Measurements from ENCODE around the gene CORO7.
A peak's percentile ranks its signal among the peaks of the same experiment; 100 is the strongest.
"Not testable (repeated sequence)": the region's sequence is repeated elsewhere in the genome, so short reads cannot be mapped to it uniquely, and the experiment has no call there.

The CORO7 gene

DNA sequence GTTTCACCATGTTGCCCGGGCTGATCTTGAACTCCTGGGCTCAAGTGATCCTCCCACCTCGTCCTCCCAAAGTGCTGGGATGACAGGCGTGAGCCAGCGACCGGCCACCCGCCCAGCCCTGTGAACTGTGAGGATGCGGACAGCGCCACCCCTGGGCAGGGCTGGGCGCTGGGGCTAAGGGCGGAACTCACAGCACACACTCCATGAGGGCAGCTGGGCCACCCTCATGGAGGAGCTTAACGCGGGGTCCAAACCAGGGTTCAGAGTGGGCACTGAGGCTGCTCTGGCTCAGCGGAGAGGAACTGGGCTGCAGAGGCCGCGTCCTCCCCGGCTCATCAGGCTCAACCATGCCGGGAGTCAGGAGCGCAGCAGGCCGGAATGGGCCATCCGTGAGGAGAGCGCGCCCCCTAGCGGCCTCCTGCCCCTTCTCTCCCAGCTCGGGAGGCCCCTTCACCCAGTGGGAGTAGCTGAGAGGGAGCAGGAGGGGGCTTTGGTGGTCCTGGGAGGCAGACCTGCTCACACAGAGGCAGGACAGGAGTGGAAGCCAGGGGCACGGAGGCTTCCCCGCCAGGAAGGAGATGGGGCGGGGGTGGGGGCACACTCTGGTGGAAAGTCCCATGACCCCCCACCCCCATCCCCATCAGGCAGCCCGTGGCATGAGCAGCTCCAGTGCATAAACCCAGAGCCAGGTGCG, 13.8 kb downstream of the CORO7 start:
- DNase-seq (ENCODE audit: low read depth): peak; percentile 49

DNA sequence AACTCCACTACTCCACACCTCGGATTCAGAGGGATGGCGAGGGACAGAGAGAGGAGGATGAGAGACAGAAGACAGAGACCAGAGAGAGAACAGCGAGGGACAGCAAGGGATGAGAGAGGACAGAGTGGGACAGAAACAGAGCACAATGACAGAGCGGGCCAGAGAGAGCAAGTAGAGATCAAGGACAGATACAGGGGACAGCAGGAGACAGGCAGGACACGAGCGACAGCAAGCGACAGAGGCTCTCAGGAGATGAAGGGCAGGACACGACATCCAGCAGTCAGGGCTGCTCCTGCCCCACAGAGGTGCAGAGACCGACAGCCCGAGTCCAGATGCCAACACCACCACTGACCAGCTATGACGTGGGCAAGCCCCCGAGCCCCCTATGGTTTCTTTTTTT, 14.9 kb downstream of the CORO7 start:
- no peak for DNase-seq (ENCODE audit: low read depth)

DNA sequence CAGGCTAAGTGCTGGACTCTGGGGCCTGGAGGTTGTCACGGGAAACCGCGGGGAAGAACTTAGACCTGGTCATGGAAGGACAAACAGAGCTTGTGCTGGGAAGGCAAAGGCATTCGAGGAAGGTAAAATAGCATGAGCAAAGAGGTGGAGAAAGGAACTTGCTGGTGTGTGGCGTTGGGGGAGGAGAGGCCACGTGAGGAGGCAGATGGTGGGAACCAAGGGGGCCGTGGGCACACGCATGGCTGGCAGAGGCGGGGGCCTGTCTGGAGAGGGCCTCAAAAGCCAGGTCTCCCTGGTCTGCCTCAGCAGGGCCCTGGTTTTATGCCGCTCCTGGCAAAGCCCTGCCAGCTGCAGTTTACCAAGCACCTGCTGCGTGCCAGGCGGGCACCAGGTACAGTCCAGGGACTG, 15.3 kb downstream of the CORO7 start:
- DNase-seq (ENCODE audit: low read depth): no peak

DNA sequence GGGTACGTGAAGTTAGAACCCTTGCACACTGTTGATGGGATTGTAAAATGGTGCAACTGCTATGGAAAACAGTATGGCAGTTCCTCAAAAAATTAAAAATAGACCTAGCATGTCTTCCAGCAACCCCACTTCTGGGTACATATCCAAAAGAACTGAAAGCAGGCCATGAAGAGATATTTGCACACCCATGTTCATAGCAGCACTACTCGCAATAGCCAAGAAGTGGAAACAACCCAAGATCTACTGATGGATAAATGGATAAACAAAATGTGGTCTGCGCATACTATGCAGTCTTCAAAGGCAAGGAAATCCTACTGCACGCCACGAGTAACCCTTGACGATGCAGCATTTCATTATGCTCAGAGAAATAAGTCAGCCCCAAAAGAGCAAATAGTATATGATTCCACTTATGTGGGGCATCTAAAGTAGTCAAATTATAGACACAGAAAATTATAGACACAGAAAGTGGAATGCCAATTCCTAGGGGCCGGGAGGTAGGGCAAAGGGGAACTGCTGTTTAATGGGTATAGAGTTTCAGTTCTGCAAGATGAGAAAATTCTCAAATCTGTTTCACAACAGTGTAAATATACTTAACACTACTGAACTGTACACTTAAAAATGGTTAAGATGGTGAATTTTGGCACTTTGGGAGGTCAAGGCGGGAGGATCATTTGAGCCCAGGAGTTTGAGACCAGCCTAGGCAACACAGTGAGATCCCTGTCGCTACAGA, 17.2 kb downstream of the CORO7 start:
- DNase-seq (ENCODE audit: low read depth): no peak

DNA sequence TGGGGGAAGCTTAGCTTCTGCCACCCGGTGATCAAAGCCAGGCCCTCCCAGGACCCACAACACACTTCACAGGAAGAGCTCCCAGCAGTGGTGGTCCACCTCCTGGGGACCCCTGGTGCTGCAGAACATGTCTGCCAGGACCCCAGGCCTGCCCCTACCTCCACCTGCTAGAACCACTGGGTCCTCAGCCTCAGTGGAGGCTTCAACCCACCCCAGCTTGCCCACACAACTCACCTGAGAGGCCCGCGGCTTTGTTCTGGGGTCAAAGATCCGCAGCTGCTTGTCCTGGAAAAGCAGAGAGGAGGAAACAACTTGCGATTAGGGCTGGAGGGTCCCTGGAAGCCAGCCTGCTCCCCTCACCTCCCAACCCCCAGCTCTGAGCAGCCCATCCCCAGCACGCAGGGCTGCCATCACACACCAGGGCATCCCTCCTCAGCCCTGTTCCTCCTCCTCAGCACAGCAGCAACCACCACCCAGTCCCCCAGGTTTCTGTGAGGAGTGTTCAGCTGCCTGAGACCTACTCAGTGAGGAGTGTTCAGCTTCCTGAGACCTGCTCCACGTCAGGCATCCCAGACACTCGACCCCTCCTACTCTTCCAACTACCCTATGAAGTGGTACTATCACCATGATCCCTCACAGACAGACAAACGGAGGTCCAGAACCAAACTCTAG, 21.2 kb downstream of the CORO7 start:
- no peak for DNase-seq (ENCODE audit: low read depth)

DNA sequence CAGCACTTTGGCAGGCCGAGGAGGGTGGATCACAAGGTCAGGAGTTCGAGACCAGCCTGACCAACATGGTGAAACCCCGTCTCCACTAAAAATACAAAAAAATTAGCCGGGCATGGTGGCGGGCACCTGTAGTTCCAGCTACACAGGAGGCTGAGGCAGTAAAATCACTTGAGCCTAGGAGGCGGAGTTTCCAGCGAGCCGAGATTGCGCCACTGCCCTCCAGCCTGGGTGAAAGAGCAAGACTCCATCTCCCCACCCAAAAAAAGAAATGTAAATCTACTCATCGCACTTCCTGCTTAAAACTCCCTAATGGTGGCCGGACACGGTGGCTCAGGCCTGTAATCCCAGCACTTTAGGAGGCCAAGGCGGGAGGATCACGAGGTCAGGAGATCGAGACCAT, 22.5 kb downstream of the CORO7 start:
- DNase-seq (ENCODE audit: low read depth): not testable (repeated sequence)

DNA sequence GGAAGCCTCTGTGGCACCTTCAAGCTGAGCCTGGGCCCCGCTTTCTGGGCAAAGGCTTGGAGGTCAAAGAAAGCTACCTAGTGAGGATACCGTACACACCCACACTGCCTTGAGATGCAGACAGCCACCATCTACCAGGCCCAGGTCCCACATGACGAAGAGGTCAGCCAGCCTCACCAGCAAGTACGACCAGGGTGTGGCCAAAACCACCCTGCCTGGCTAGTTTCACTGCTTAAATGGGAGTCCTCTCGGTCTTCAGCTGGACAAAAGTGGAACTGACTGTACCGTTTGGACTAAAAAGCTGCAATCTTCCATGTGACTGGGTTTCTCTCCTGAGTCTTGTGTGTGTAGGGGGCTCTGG, 23.2 kb downstream of the CORO7 start:
- no peak for DNase-seq (ENCODE audit: low read depth)

DNA sequence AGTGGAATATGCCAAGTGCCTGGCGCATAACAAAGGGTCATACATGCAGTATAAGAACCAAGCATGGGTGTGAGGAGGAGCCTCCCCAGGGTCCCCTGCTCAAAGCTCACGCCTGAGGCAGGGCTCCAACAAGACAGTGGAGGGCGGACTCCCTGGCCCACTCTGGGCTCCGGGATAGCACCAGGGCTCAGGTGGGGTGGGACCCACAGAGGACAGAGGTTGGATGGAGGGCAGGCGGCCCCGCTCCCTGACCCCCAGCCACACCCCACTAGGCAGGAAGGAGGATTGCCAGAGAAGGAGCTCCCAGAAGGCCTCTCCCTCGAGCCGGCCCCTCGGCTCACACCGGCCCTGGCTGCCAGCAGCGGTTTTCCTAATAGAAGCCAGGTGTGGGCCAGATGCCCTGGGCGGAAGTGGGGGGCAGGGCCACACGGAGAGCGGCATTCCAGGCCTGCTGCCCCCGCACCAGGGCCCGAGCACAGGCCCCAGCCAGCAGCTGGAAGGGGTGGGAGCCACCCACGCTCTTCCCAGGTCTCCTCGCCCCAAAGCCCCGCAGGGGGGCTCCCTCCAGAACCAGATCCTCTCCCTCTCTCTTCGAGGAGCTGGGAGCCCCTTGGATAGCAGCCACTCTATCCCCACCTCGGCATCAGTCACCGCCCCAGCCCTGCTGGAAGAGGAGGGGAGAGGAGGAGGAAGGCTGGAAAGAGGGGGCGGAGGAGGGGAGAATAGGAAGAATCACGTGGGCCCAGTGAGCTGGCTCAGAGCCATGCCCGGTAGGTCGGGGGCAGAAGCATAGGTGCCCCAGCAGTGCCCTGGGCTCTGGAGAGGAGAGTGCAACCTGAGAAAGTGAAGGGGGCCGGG, 23.8 kb downstream of the CORO7 start:
- no peak for DNase-seq (ENCODE audit: low read depth)

DNA sequence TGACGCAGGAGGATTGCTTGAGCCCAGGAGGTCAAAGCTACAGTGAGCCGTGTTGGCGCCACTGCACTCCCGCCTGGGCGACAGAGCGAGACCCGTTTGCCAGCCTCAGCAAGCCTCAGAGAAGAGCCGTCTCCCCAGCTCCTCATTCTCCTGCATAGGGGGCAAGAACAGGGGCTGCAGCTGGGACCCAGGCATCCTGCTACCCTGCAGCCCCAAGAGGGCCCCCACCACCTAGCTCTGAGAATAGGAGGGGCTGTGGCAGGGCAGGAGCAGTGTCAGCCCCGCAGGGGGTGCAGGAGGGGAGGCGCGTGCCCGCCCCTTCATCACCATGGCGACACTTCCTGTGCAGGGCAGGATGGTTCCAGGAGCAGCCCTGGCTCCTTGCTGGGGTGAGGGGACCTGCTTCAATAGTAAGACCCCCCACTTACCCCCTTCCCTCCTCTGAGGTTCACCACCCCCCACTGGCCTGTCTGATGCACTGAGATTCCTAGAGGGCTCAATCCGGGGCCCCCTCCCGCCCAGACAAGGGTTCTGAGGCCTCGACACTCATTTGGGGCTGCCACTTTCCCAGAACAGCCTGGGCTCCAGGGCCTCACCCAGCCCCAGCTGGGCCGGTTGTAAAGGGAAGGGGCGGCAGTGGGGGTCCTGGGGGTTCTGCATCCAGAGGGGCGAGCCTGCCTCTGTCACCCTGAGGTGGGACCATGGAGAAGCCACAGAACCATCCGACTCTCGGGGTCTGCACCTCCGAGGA, 24.6 kb downstream of the CORO7 start:
- no peak for DNase-seq (ENCODE audit: low read depth)

DNA sequence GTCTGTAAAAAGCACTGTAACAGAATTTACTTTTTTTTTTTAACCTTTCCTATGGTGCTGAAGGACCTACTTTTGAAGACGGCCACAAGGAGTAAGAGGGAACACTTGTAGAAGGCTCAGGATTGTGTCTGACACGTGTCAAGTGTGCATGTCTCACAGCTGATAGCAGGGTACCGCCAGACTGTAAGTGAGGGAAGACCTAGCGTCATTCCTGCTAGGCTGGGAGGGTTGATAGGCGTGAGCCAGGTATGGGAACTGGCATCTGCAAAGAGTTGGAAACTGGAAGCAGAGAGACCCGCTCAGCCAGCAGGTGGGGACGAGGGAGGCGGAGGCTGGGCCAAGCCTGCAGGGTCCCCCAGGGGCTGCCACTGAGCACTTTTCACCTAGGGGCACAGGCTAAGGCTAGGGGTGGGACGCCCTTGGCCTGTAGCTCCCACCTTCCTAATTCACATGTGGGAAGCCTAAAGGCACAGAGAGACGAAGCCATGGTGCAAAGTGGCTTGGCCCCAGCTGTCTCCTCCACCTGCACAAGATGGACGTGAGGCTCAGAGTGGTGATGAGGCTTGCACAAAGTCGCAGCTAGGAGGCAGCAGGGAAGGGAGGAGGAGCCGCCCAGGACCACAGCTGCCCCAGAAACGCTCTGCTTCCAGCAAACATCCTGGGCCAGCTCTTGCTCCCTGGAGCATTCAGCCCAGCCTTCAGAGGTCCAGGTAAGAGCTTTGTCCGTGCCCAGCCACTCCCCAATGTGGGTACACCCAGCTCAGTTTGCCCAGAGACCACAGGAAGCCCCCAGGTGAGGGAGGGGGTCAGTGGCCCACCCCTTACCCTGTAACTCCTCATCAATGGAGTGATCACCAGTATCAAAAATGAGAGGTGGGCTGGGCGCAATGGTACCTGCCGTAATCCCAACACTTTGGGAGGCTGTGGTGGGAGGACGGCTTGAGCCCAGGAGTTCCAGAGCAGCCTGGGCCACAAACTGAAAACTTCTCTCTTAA, 25.8 kb downstream of the CORO7 start:
- DNase-seq (ENCODE audit: low read depth): no peak

DNA sequence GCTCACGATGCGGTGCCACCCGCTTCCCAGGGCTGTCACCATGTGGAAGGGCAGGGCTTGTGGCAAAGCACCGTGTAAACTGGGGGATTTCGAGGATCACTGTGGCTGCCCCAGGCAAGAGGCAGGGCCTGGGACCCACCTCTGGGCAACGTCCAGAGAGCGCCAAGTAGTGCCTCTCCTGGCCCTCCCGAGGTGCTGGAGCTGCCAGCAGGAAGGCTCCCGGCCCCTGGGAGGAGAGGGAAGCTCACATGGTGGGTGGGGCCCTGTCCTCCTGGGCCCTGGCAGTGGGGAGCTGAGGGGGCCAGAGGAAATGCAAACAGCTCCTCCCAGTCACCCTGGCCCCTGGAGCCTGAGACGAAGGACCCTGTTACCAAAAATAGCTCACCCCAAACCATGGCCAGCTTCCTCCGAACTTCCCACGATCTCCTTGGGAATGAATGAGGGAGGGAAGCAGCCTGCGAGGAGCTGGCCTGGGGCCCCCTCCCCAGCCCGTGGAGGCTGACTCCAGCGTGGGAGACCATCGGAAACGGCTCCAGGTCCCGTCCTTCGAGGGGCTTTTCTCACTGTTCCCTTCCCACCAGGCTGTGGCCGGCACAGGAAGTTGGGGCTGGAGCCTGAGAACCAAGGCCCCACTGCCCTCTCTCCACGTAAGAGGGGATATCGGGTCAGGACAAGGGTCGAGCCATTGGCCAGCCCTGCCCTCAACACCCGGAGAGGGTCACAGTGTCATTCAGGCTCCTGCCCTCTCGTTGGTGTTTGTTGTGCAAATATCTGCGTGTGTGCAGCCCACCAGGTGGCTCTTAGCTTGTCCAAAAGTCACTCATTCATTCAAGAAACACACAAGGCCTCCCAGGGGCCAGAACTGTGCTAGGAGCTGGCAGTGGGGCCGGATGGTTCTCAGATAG, 27.1 kb downstream of the CORO7 start:
- DNase-seq (ENCODE audit: low read depth): no peak

DNA sequence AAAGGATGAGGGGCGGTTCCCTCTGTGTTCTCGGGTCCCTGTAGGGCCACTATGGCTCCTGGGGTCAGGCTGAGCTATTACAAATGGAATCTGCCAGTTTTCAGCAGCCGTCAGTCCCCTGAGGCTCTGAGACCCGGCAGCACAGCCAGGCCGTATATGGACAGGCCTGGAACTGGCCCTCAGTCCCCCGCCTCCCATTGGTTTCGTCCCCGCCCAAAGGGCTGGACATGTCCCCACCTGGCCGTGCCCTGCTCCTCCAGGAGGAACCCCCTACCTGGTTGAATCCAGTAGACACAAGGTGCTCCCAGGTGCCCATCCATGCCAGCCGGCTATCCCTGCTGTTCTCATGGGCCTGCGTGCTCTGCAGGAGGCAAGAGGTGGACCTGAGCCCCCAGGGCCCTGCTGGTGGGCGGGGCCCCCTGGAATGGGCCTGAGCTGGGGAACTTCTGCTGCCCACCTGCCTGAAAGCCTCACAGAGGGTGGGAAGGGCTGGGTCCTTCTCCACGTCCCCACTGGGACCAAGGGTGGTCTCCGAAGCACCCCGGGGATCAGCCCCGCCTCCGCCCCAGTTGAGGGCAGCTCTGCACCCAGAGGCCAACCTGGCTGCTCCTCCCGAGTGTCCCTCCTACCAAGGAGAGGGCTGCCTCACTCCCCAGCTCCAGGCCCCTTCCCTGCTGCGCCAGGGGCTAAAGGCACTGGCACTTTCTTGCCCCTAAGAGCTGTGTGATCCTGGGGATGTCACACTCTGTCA, 27.9 kb downstream of the CORO7 start:
- no peak for DNase-seq (ENCODE audit: low read depth)

DNA sequence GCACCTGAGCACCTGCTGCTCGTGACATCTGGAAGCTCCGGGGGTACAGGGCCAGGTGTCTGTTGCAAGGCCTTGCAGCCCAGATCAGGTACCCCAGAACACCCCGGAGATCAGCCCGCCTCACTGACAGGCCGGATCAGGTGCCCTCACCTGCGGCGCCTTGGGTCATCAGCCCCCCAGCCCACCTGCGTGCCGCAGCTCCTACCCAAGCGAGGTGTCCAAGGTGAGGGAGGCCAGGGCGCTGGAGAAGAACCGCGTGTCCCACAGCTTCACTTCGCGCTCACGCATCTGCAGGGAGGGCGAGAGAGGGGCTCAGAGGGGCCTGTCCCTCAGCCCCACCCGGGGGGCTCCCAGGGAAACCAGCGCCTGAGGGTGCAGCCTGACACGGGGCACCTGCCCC, 28.6 kb downstream of the CORO7 start:
- DNase-seq (ENCODE audit: low read depth): no peak

DNA sequence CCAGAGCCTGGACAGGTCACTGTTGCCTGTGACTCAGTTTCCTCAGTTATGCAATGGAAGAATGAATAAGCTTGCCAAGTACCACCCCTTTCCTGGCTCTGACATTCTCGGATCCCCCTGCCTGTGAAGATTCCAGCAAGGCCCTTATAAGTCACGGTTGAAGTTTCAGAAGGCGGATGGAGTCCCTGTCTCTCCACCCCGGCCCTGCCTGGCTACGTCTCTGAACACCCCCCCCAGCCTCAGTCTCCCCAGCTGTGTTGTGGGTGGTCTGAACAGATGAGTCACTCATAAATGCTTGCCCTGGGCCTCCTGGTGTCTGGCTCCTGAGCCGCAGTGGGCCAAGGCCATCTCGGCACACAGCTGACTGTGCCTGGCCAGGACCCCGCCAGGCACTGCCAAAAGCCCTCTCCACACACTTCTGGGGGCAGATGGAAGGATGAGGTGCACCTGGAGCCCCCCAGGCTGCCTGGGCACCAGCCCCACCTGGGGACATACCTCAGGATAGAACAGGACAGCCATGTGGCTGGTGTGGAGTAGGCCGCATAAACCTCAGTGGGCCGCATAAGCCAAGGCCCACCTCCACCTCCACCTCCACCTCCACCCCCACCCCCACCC, 29.3 kb downstream of the CORO7 start:
- no peak for DNase-seq (ENCODE audit: low read depth)

DNA sequence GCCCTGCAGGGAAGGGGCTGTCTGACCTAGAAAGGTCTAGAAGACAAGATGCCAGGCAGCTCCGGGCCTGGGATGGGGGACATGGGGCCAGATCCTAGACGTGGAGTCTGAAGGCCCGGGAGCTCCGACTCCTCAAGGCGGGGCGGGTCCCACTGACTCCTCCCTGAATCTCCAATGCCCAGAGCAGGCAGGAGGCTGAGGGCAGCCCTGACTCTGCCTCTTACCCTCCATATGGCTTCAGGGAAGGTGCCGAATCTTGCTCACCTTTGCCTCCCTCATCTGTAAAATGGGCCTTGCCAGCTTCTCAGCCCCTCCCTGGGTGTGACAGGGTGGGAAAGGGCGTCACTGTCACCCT, 30.0 kb downstream of the CORO7 start:
- DNase-seq (ENCODE audit: low read depth): no peak

DNA sequence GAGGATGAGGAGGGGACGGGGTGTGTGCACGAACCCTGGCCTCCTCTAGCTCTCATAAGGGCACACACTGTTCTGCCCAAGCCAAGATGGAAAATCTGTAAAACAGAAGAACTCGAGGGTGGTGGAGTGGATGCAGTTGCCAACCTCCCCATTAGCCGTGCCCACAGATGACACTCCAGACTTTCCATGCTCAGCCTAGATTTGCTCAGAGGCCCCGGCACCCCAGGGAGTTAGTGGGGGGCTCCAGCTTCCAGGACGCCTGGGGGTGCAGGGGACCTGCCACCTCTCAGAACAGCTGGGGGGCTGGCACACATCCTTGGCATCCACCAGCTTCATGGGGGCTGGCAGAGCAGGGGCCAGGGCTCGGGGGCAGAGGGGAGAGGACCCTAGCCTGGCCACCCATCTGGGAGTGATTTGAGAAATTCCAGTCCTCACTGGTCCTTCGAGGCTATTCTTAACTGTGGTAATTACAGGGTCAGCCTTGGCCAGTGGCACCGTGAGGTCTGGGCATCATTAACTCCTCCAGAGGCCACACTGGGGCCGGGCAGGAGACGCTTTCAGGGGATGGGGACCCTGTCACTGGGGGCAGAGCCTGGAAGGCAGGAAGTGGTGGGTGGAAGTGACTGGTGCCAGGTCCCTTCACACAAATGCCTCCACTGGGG, 30.5 kb downstream of the CORO7 start:
- no peak for DNase-seq (ENCODE audit: low read depth)

DNA sequence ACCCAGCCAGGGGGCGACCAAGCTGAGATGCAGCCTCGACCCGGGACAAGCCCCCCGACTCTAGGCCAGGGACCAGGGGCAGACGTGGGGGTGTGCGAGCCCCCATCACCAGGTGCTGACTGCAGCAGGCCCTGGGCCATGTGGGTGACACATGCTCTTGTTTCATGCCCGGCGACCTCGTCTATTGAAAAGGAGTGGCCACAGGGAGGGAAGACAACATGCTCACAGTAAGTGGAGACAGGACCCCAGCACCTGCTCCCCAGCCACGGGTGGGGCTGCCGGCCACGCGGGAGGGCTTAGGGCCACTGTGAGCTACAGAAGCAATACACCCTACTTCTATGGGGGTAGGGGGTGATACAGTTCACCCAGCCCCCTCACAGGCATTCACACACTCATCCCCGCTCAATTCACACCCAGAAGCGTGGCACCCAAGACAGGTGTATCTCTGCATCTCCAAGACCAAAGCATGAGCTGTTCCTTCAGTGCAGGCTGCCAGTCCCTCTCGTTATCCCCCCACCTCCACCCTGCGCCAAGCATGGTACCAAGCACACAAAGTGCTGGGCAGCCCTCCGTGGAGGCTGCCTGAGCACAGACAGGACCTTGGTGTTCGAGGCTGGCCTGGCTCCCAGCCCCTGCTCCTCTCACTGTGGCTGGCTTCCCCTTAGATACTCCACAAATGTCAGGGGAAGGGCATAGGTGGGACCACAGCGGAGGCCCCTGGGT, 31.2 kb downstream of the CORO7 start:
- DNase-seq (ENCODE audit: low read depth): no peak

All from T follicular helper cell (primary cell).